HG02588 (cell line): ENCODE results near the gene TNS3.

Source experiments
- ATAC-seq: cut with Tn5 transposase; IDR thresholded peaks from one replicate; pipeline ENCODE4 v1.9.1; 2021; ENCODE audit warnings: mild to moderate bottlenecking, moderate library complexity; ENCODE audit not compliant: unreplicated experiment

The TNS3 gene

GRCh38 chr7:47247132-47247531 is 334.8 kb downstream of the TNS3 start:
- ATAC-seq, result no peak

GRCh38 chr7:47244692-47245091 is 337.2 kb downstream of the TNS3 start:
- no peak for ATAC-seq

GRCh38 chr7:47241112-47242065 is 340.5 kb downstream of the TNS3 start:
- no peak for ATAC-seq

GRCh38 chr7:47239931-47240421 is 341.9 kb downstream of the TNS3 start:
- no peak for ATAC-seq

- no peak for ATAC-seq
These were observed 342.9 kb downstream of the TNS3 start for GRCh38 chr7:47239034-47239433.

GRCh38 chr7:47236480-47237129 is 345.3 kb downstream of the TNS3 start:
- ATAC-seq, result no peak

GRCh38 chr7:47233996-47234395 is 347.9 kb downstream of the TNS3 start:
- no peak for ATAC-seq

- no peak for ATAC-seq
These were observed 349.0 kb downstream of the TNS3 start for GRCh38 chr7:47232751-47233412.

GRCh38 chr7:47231627-47232026 is 350.3 kb downstream of the TNS3 start:
- ATAC-seq, result no peak

GRCh38 chr7:47231032-47231431 is 350.9 kb downstream of the TNS3 start:
- no peak for ATAC-seq

- ATAC-seq, result no peak
These were observed 353.4 kb downstream of the TNS3 start for GRCh38 chr7:47228386-47229014.

- ATAC-seq, result peak; percentile 80
These were observed 354.1 kb downstream of the TNS3 start for GRCh38 chr7:47227762-47228177.

- no peak for ATAC-seq
These were observed 355.2 kb downstream of the TNS3 start for GRCh38 chr7:47226696-47227095.

GRCh38 chr7:47225387-47226131 is 356.4 kb downstream of the TNS3 start:
- ATAC-seq, result peak; percentile 59
